Spleen (tissue), 7 donors: Measurements from ENCODE around the gene ZMYM4.

Source experiments
- CTCF ChIP-seq, 11 experiments: fragments of 200-600 bp in 7 of 11; fragments of 450-650 bp in 4 of 11; sonication (generic) in 4 of 11; IDR thresholded peaks in 8 of 11; conservative IDR thresholded peaks in 3 of 11; 1 replicate in 7 of 11; 2 replicates in 4 of 11; pipeline versions ENCODE4 v1.4.0 to v1.8.0; 2016 to 2021; ENCODE audit warnings: antibody characterized with exemption in 11 of 11, inconsistent platforms in 4 of 11, mild to moderate bottlenecking in 1 of 11
- POLR2AphosphoS5 ChIP-seq, 3 donors: sonication (generic); formaldehyde crosslinking; IDR thresholded peaks; one replicate each; pipeline ENCODE4 v1.5.1; 2017; ENCODE audit warnings: antibody characterized with exemption in 3 of 3
- donor health status: DM: no; HTN: no; CAD: no; lungs with moderate emphysema.
- donor health status: DM: no; HTN: no; CAD: no.
- donor health status: DM: no; HTN: no; CAD: no.

DNA sequence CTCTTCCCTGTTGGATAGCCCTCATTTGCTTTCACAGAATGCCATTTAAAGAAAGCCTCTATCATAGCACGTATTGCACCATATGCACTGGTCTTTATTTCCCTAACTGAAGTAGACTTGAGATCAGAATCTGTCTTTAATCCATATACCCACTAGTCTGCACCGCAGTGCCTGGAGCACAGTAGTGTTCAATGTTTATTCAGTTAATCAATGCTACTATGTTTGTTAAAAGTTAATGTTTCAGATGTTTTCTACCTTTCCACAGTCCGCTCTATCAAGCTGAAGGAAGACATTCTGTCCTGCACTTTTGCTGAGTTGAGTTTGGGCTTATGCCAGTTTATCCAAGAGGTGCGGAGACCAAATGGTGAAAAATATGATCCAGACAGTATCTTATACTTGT lies 139.2 kb downstream of the ZMYM4 start:
- TF ChIP-seq CTCF (IDR thresholded peaks at IDR 0.05 in 8 of 11, conservative IDR thresholded peaks at IDR 0.05 in 3 of 11), result no peak
- no peak for TF ChIP-seq POLR2AphosphoS5 (IDR thresholded peaks at IDR 0.05)
